RWPE2 (cell line): ENCODE data around the gene CCT7.
A peak's percentile ranks its signal among the peaks of the same experiment; 100 is the strongest.

ENCODE experiments used
- ATAC-seq: fragments of 200-7000 bp; cut with Tn5 transposase; 3 replicates; pipeline ENCODE4 v1.9.1; 2021; ENCODE audit warnings: low read depth
- DNase-seq: peaks from one replicate; pipeline ENCODE4 v3.0.0-alpha.2; 2020; ENCODE audit warnings: low spot score
- H3K27ac ChIP-seq: fragments of 450-650 bp; 2 replicates; pipeline ENCODE4 v1.5.1; 2017; ENCODE audit warnings: mild to moderate bottlenecking; ENCODE audit not compliant: poor library complexity, severe bottlenecking
- H3K27me3 ChIP-seq: fragments of 250-450 bp; sonication (Bioruptor Pico); 2 replicates; pipeline ENCODE4 v1.5.1; 2021; ENCODE audit warnings: mild to moderate bottlenecking, moderate library complexity; ENCODE audit not compliant: insufficient read depth, poor library complexity, severe bottlenecking
- H3K36me3 ChIP-seq: fragments of 250-450 bp; sonication (Bioruptor Pico); 2 replicates; pipeline ENCODE4 v1.5.1; 2020; ENCODE audit warnings: low read depth, mild to moderate bottlenecking, moderate library complexity
- H3K4me1 ChIP-seq: fragments of 250-450 bp; sonication (Bioruptor Pico); 2 replicates; pipeline ENCODE4 v1.5.1; 2021; ENCODE audit warnings: mild to moderate bottlenecking, moderate library complexity; ENCODE audit not compliant: insufficient read depth, poor library complexity, severe bottlenecking
- H3K4me3 ChIP-seq: fragments of 250-450 bp; sonication (Bioruptor Pico); 2 replicates; pipeline ENCODE4 v1.5.1; 2021; ENCODE audit warnings: mild to moderate bottlenecking, moderate library complexity; ENCODE audit not compliant: severe bottlenecking
- H3K9me3 ChIP-seq: fragments of 250-450 bp; sonication (Bioruptor Pico); 2 replicates; pipeline ENCODE4 v1.5.1; 2021; ENCODE audit warnings: mild to moderate bottlenecking, moderate library complexity; ENCODE audit not compliant: severe bottlenecking
- CTCF ChIP-seq: fragments of 450-650 bp; IDR thresholded peaks from one replicate; pipeline ENCODE4 v1.5.1; 2017; ENCODE audit warnings: mild to moderate bottlenecking, moderate library complexity; ENCODE audit not compliant: poor library complexity, severe bottlenecking

Gene CCT7

DNA sequence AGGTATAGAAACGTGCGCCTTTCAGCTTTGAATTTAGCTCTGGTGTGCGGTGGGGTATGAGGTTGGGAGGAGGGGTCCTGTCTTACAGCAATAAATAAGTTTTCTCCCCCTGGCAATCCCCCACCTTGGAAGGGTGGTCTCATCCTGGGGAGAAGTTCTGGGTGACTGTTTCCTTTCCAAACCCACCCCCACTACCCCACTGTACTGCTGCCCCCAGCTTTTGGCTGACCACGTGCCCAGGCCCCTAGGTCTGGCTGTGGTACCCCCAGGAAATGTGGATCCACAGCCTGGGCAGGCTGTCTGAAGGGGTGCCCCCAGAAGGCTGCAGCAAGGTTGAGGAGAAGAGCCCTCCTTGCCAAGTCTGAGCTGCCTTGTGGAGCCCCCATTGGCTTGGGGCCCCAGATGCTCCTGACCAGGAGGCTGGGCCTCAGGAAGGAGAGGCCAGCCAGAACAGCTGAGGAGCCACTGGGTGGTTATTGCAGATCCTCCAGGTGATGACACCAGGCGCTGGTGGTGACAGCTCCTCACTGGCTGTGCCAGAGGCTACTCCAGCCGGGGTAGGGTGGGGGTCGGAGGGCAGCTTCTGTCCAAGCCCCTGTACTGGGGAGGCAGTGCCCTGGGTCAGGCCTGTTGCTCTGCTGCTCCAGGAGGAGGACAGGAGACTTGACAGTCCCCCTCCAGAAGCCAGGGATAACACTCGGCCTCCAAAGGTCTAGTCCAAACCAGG lies 24.2 kb downstream of the CCT7 start:
- Histone ChIP-seq H3K9me3 (no peaks in the 10 kb centered on the region), H3K4me3 (no peak overlapping the region), H3K4me1 (peaks cover 10% of the 10 kb centered on the region), H3K36me3 (peaks cover 11% of the 10 kb centered on the region), H3K27me3 (no peaks in the 10 kb centered on the region), H3K27ac (no peak overlapping the region)
- ATAC-seq (no peak), DNase-seq (no peak)
- TF ChIP-seq CTCF: no peak

DNA sequence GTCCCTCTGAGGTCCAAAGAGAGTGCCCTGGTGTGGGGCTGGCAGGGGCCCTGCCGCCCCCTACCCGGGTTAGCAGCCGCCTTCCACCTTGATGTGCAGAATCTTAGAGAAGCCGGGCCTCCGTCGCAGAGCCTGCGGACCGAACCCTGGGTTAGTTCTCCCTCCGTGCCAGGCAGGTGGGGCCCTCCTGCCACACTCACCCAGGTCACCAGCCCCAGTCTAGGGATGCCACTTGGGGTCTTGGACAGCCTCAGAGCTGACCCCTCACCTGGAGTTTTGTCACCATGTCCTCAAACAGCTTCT lies 24.8 kb downstream of the CCT7 start:
- Histone ChIP-seq H3K9me3 (no peaks in the 10 kb centered on the region), H3K4me1 (peaks cover 10% of the 10 kb centered on the region), H3K36me3 (peaks cover 6% of the 10 kb centered on the region), H3K27ac (no peak overlapping the region), H3K4me3 (no peak overlapping the region), H3K27me3 (no peaks in the 10 kb centered on the region)
- DNase-seq: no peak
- TF ChIP-seq CTCF: no peak
- no peak for ATAC-seq

DNA sequence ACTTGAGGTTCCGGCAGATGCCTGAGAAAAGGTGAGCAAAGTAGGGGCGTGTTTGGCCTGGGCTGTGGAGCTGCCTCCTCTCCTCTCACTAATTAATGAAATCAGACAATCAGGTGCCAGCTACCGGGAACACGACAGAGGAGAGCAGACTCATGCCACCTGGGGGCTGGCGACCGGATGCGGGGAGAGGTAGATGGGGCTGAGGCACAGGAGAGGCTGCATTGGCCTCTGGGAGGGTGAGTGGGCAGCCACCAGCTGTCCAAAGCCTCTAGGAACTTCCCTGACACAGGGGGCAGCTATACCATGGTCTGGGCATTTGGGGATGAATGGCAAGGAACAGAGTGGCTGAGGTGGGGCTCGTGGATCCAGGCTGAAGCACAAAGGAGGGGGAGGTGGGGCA lies 25.2 kb downstream of the CCT7 start:
- no peaks in the 10 kb centered on the region for H3K9me3 ChIP-seq
- no peaks in the 10 kb centered on the region for H3K27me3 ChIP-seq
- no peak overlapping the region for H3K27ac ChIP-seq
- no peak for ATAC-seq
- H3K4me1 ChIP-seq: peaks cover 9% of the 10 kb centered on the region
- no peak overlapping the region for H3K4me3 ChIP-seq
- TF ChIP-seq CTCF: no peak
- DNase-seq: no peak
- peaks cover 2% of the 10 kb centered on the region for H3K36me3 ChIP-seq

- no peak for TF ChIP-seq CTCF
- DNase-seq: no peak
- H3K4me3 ChIP-seq: no peak overlapping the region
- H3K9me3 ChIP-seq: no peaks in the 10 kb centered on the region
- H3K27ac ChIP-seq: no peak overlapping the region
- no peaks in the 10 kb centered on the region for H3K36me3 ChIP-seq
- ATAC-seq: no peak
- no peaks in the 10 kb centered on the region for H3K27me3 ChIP-seq
- peaks cover 7% of the 10 kb centered on the region for H3K4me1 ChIP-seq
These were observed 25.7 kb downstream of the CCT7 start for GRCh38 chr2:73259704-73260337.

DNA sequence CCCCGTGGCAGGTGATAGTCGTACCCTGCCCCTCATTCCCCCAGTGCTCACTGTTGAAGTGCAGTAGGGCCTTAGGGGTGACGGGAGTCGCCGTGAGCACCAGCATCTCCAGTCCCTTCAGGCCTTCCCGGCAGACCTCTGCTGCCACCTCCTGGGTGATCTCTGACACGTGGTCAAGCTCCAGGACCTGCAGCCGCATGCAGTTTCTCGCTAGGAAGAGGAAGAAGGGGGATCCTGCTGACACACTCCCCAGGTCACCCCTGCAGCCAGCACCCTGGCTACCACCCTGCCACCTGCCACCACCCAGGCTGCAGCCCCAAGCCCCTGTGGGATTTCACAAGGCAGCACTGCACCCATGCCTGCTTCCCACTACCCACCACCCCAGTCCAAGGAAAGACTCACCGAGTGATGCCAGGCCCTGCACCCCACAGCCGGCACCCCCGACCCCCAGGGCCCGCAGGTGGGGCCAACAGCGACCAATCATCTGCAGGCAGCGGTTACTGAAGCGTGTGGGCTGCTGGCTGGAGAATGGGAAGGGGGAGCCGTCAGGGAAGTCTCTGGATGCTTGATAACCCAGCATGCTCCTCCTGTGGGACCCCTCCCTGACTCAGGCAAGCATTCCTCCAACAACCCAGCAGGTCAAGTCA lies 26.4 kb downstream of the CCT7 start:
- Histone ChIP-seq H3K36me3 (no peaks in the 10 kb centered on the region), H3K27ac (no peak overlapping the region), H3K4me3 (no peak overlapping the region), H3K27me3 (no peaks in the 10 kb centered on the region), H3K9me3 (no peaks in the 10 kb centered on the region), H3K4me1 (peaks cover 2% of the 10 kb centered on the region)
- ATAC-seq: peak; percentile 56
- DNase-seq: no peak
- TF ChIP-seq CTCF: peak; percentile 56
